Measurements from ENCODE around the gene MID1. TPM values are rescaled to one million over a fixed set of nuclear protein-coding genes. Genes with fewer than 3 reads are reported as not detected.

Gene MID1
- total RNA-seq, 2 donors from 2014 or later, result 38.3 to 44.9 TPM

DNA sequence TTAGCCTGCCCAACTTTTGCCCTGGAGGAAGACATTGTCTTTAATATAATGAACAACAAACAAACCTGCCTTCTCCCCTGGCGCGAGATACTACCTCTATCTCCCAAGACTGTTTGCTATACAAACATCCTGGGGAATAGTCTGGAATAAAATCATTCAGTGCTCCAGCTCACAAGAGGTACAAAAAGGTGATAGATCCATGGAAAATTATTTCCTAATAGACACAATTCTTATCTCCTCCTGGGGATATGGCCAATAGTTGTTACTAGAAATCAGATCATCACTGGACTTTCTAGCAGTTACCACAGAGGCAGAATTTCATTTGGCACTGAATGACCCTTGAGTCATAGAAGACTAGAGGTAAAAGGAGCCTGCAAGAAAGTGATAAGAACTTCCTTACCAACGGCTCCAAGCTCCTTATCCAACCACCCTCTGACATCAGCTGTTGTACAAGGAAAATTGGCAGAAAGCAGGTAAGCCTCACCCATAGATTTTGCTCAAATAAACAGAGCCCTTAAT, 38.1 kb downstream of the MID1 start:
- H3K4me3 ChIP-seq, result no peak overlapping the region
- no peak overlapping the region for H3K27ac ChIP-seq
- no peak overlapping the region for H3K9ac ChIP-seq (ENCODE audit: low read depth in 2 of 2, low read length in 2 of 2)
- no peaks in the 10 kb centered on the region for H3K27me3 ChIP-seq
- no peaks in the 10 kb centered on the region for H3K36me3 ChIP-seq
- H3K9me3 ChIP-seq, result no peaks in the 10 kb centered on the region
- no peaks in the 10 kb centered on the region for H3K4me1 ChIP-seq
- TF ChIP-seq, protein P1, sequence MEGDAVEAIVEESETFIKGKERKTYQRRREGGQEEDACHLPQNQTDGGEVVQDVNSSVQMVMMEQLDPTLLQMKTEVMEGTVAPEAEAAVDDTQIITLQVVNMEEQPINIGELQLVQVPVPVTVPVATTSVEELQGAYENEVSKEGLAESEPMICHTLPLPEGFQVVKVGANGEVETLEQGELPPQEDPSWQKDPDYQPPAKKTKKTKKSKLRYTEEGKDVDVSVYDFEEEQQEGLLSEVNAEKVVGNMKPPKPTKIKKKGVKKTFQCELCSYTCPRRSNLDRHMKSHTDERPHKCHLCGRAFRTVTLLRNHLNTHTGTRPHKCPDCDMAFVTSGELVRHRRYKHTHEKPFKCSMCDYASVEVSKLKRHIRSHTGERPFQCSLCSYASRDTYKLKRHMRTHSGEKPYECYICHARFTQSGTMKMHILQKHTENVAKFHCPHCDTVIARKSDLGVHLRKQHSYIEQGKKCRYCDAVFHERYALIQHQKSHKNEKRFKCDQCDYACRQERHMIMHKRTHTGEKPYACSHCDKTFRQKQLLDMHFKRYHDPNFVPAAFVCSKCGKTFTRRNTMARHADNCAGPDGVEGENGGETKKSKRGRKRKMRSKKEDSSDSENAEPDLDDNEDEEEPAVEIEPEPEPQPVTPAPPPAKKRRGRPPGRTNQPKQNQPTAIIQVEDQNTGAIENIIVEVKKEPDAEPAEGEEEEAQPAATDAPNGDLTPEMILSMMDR (IDR thresholded peaks at IDR 0.05), result no peak
- intact Hi-C loops (cut with DNase I), result no loop called here
- no peak for DNase-seq

- intact Hi-C loops (cut with DNase I), result no loop called here
- Histone ChIP-seq H3K4me3 (no peak overlapping the region), H3K9me3 (no peaks in the 10 kb centered on the region), H3K9ac (ENCODE audit: low read depth in 2 of 2, low read length in 2 of 2) (no peak overlapping the region), H3K27ac (no peak overlapping the region), H3K4me1 (no peaks in the 10 kb centered on the region), H3K36me3 (no peaks in the 10 kb centered on the region), H3K27me3 (no peaks in the 10 kb centered on the region)
- TF ChIP-seq, protein P1 (IDR thresholded peaks at IDR 0.05), result no peak
- no peak for DNase-seq
Observed at GRCh38 chrX:10579112-10580011, 41.0 kb downstream of the MID1 start.

DNA sequence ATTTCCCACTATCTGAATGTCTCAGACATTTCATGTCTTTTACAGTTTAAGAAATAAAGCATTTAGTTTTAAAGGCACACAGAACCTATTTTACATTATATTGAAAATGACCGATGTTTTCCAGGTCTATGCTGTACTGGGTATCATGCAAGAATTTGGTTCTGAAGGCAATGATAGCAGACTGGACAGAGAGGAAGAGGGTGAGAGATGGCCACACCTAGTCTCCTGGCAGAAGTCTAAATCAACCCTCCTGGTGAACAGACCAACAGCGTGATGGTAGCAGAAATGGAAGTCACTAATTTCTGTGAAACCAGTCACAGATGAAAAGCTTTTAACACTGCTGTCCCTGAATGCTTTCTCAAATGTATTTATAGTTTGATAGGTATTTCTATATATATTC, 41.9 kb downstream of the MID1 start:
- Histone ChIP-seq H3K4me3 (no peak overlapping the region), H3K9ac (ENCODE audit: low read depth in 2 of 2, low read length in 2 of 2) (no peak overlapping the region), H3K27me3 (no peaks in the 10 kb centered on the region), H3K4me1 (no peaks in the 10 kb centered on the region), H3K9me3 (no peaks in the 10 kb centered on the region), H3K27ac (no peak overlapping the region), H3K36me3 (no peaks in the 10 kb centered on the region)
- TF ChIP-seq, protein P1 (IDR thresholded peaks at IDR 0.05), result no peak
- intact Hi-C loops (cut with DNase I), result no loop called here
- DNase-seq, result no peak

- Histone ChIP-seq H3K27me3 (no peaks in the 10 kb centered on the region), H3K4me3 (no peak overlapping the region), H3K9ac (ENCODE audit: low read depth in 2 of 2, low read length in 2 of 2) (no peak overlapping the region), H3K27ac (no peak overlapping the region), H3K4me1 (no peaks in the 10 kb centered on the region), H3K36me3 (no peaks in the 10 kb centered on the region), H3K9me3 (no peaks in the 10 kb centered on the region)
- intact Hi-C loops (cut with DNase I), result no loop called here
- TF ChIP-seq, protein P1 (IDR thresholded peaks at IDR 0.05), result no peak
- DNase-seq, result no peak
Observed at GRCh38 chrX:10577853-10578252, 42.5 kb downstream of the MID1 start.

DNA sequence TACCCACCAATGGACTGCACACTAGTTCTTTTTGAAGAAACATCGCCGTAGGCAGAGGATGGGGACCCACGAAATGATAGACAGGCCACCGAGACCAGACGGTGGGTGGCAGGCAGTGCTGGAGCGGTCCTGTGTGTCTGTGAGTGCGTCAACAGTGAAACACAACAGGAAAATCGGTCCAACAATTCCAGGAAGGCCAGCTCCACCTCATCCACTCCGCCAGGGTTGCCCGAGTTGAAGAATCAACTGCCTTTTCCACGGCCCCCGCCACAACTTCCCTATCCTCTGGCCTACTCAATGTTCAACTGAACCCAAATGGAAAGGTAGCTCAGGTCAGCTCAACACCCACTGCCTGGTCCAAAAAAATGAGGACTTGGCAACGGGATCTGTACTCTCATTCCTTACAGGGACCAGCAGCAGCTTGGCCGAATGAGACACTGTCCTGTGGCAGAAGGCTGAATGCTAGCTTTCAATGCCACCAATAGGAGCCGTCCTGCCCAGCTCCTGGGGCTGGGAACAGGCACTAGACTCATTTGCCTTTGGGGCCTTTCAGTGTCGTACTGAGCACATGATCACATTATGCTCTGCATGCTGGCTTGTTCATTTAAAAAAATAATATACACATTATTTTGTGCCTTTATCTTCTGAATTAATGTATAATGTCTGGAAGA, 43.5 kb downstream of the MID1 start:
- H3K36me3 ChIP-seq, result no peaks in the 10 kb centered on the region
- no peak overlapping the region for H3K27ac ChIP-seq
- no peak overlapping the region for H3K4me3 ChIP-seq
- intact Hi-C loops (cut with DNase I), result no loop called here
- H3K27me3 ChIP-seq, result no peaks in the 10 kb centered on the region
- H3K9me3 ChIP-seq, result no peaks in the 10 kb centered on the region
- TF ChIP-seq, protein P1 (IDR thresholded peaks at IDR 0.05), result no peak
- H3K4me1 ChIP-seq, result no peaks in the 10 kb centered on the region
- H3K9ac ChIP-seq (ENCODE audit: low read depth in 2 of 2, low read length in 2 of 2), result no peak overlapping the region
- no peak for DNase-seq

All from colonic mucosa (tissue), 4 donors.